ENCODE measurements around the gene BANF2.

BANF2 gene

DNA sequence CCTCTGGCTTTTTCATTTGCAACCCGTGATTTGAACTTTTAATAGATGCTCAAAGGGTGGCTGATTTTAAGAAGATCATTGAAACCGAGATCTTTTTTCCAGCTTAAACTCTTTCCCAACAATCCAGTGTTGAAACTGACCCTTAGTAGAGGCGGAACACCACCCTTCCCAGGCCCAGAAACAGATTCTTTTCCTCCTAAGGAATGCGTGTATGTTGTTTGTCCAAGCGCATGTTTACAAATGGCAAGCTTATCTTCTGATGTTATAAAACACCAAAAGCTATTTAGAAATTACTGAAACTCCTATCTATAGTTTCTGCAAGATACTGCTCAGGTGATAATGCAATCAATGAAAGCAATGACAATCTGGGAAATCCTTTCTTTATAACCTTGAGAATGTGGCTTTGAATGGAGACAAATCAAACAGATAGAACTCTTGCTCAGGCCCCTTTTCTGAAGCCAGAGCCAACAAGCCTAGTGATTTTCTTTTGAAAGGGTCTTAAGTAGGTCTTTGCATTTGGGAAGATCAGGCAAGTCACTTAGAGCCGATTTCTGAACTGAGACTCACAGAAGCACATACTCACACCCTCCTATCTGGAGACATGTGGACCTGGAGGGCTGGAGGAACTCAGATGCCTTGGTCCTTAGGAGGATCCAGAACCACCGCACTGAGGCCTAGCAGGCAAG lies 9.1 kb downstream of the BANF2 start:
- no peak for DNase-seq

DNA sequence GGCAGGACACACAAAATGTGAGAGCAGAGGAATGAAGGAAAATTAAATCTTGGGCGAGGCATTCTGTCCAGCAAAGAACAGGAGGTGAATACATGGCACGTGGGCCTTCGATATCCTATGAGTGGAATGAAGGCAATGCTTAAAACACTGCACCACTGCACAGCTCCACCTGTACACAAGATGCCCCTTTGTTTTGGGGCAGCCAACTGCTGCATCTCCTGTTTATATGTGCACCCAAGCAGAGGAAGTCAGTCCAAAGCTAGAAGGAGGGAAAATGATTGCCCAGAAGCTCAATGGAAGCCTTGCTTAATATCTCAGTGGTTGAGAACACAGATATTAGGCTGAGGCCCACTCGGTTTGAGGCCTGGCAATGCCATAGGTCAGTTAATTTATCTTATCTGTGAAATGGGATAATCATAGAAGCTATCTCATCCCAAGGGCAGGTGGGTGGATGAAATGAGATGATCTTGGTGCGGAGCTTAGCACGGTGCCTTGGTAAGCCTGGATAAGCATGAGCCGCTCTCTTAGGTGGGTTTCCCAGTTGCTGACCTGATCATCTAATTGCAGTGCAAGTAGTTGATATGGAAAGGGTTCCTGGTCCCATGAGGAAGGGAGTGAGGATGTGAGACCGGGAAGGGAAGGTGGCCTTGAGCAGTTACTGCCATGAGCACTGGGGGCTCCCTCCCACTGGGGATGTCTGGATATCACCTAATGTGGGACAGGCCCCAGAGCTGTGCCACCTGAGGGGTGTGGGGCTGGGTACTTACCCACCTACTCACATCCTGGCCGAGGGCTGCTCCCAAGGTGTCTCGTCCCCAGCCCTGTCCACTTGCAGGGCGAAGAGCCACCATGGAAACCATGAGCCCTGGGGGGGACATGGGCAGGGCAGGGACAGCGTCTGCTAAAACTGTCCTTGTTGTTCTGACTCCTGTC lies 9.9 kb downstream of the BANF2 start:
- no peak for DNase-seq

- no peak for DNase-seq
Measured at GRCh38 chr20:17710379-17711266, 10.9 kb downstream of the BANF2 start.

DNA sequence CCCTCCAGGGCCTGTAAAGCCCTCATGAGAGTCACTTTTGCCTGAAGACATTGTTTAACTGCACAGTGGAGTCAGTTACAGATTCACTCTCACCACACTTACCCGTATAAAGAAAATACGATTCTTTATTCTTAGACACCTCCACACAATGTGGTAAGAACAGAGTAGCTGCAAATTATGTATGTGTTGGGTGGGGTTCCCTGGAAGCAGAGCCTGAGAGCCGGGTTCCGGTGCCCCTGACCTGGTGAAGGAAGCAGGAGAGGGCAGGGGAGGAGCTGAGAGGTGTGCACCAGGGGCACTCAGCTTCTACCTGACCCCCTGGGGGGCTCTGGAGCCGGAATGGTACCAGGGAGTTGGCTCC lies 11.5 kb downstream of the BANF2 start:
- DNase-seq, result no peak

DNA sequence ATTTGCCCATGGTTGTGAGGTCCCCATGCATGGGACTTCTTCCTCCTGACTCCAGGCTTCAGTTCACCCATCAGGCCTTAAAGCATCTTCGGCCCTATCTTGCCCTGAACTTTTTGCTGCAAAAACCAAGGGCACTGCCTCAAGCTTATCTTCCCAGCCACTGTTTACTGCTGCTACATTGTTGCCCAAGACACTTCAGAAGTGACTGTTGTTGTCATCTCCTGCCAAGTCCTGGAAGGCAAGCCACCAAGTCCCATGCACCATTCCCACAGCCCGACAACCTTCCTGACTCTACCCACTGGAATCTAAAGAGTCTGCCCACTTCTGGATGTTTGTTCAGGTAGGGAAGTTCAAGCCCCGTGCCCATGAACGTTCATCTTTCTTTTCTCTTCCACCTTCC lies 12.4 kb downstream of the BANF2 start:
- DNase-seq, result no peak

GRCh38 chr20:17712708-17713107 lies 12.9 kb downstream of the BANF2 start:
- DNase-seq, result no peak

- DNase-seq, result no peak
Measured at GRCh38 chr20:17714597-17714996, 14.8 kb downstream of the BANF2 start.

- no peak for DNase-seq
Measured at GRCh38 chr20:17715075-17715474, 15.3 kb downstream of the BANF2 start.

GRCh38 chr20:17716331-17716730 lies 16.6 kb downstream of the BANF2 start:
- DNase-seq, result no peak

DNA sequence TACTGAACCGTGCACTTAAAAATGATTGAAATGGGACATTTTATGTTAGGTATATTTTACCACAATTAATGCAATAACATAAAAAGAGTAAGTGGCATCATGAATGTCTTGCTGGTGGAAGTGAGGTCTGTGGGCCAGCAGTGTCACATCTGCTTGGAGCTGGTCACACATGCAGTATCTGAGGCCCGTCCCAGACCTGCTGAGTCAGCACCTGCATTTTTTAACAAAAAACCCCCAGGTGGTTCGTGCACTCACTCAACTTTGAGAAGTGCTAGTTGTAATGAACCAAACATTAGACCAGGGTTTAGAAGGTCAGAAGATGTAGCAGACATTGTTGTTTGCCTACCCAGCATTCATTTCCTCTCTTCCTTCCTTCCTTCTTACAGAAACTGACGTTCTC lies 21.0 kb downstream of the BANF2 start:
- DNase-seq, result no peak

- DNase-seq, result no peak
Measured at GRCh38 chr20:17721802-17722486, 22.2 kb downstream of the BANF2 start.

- no peak for DNase-seq
Measured at GRCh38 chr20:17722493-17723300, 22.9 kb downstream of the BANF2 start.

DNA sequence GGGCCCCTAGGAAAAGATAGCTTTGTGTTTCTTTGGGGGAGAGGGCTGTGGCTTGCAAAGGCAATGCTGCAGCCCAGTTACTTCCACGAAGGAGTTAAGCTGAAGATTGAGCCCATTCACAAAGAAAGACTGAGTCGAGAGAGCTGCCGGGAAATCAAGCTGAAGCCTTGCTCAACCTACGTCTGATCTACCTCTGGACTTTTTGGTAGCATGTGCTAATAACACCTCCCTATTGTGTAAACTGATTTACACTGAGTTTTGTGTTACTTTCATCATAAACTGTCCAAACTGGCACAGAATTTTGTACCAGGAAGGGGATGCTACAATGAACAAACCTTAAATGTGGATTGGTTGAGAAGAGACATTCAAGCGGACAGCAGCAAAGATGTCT lies 23.5 kb downstream of the BANF2 start:
- no peak for DNase-seq

DNA sequence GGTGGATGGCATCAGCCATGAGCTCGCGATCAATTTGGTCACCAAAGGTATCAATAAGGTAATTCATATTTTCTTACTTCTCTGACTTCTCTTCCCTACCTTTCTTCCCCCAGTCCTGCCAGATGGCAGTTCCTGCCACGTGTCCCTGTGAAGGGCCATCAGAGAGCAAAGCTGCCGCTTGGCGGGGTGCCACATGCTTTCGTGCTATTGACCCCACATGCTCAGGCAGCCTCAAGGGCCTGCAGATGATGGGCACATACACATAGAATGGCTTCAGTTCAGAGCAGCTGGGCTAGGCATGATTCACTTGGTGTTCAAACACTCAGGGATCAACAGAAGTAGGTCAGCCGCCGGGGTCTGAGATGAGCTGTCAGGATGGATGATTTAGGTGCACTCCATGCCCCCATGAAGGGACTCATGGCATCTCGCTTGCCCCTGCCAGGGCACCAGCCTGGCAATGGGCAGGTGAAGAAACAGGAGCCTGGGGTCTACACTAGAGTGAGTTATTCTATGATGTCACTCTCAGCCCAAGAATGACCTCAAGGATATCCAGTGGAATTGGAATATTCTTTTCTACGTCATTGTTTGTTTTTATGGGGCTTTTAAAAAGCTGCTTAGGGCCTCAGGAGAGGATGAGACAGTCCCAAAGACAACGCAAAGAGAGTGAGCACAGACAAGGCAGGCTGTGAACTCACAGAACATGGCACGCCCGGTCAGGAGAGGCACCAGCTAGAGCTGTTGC lies 25.5 kb downstream of the BANF2 start:
- no peak for DNase-seq

DNA sequence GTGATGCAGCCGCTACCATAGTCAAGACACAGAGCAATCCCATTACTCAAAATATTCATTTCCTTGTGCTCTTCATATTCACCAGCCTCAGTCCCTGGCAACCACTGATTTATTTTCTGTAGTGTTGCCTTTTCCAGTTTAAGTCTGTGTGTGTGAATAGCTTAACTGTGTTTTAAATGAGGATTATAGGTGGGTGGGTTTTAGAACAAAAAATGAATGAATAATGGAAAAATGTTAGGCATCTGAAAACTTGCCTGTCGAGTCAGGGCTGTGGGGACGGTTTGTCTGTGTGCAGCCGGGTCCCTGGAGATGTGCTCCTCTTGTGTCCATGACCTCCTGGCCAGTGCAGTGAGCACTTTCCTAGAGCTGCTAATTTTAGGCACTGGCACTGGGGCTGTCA lies 27.1 kb downstream of the BANF2 start:
- no peak for DNase-seq

DNA sequence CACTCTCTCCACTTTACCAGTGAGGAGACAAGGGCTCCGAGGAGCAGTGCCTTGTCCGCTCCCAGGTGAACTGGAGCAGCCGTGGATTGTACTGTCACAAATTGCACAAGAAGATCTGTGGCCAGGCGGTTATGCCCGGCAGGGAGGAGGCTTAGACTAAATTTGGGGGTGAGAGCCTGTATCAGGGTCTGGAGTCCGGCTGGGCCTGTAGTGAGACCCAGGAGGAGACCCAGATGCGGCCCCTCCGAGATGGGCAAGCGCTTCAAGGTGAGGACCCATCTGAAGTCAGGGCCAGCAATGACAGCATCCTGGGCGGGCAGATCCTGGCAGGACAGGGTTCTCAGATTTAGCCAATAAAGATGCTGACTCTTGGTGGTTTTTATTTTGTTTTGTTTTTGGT lies 27.6 kb downstream of the BANF2 start:
- DNase-seq, result no peak

DNA sequence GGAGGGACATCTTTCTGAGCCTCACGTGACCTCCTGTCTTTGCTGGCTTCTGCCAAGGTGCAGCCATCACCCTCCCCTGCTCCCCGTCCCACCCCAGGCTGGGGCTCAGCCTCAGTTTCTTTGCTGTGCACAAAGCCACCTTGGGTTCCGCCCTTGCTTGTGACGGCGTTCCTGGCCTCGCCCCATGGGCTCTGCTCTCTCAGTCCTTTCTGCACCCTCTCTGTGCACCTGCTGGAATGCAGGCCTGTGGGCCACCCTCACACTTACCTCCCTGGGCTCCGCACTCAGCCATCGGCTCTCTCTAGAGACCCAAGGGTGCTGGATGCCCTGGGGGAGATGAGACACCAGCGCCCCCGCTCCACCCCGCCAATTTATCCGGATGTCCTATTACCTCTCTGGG lies 28.3 kb downstream of the BANF2 start:
- DNase-seq, result no peak

DNA sequence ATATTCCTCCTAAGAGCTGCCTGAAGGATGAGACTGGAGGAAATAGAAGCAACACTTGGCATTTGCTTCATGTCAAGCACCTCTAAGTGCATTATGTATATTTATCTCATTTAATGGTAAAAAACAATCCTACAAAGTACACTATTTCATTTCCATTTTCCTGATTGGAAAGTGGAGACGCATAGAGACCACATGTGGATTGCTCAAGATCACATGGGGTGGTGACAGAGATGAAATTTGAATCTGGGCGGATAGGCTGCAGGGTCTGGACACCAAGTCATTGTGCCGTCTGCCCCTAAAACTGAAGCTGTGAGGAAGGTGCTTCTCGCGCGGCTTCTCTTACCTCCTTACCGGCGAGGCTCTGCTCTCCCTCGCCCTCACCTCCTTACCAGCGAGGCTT lies 30.3 kb downstream of the BANF2 start:
- DNase-seq, result no peak

DNA sequence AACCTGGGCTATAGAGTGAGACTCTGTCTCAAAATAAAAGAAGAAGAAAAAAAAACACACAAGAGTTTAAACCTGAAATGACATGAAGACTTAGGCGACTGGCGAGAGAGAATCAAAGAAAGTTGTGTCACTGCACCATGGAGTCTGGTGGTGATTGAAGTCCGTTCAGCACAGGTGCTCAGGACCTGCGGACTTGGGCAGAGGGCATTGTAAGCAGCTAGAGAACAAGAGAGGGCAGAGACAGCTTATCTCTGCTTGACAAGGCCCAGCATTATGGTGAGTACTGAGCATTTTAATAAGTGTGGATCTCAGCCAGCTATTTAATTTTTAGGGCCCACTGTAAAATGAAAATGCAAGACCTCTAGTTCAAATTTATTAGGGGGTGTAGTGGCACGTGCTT lies 31.5 kb downstream of the BANF2 start:
- DNase-seq, result no peak

All from amygdala (tissue), 56 donors.